GM19452 (cell line): Measurements from ENCODE around the gene RPS24.
"Not testable (repeated sequence)": the region's sequence is repeated elsewhere in the genome, so short reads cannot be mapped to it uniquely, and the experiment has no call there.

Experiments
- ATAC-seq: cut with Tn5 transposase; IDR thresholded peaks from one replicate; pipeline ENCODE4 v1.9.1; 2021; ENCODE audit not compliant: unreplicated experiment

Gene RPS24

DNA sequence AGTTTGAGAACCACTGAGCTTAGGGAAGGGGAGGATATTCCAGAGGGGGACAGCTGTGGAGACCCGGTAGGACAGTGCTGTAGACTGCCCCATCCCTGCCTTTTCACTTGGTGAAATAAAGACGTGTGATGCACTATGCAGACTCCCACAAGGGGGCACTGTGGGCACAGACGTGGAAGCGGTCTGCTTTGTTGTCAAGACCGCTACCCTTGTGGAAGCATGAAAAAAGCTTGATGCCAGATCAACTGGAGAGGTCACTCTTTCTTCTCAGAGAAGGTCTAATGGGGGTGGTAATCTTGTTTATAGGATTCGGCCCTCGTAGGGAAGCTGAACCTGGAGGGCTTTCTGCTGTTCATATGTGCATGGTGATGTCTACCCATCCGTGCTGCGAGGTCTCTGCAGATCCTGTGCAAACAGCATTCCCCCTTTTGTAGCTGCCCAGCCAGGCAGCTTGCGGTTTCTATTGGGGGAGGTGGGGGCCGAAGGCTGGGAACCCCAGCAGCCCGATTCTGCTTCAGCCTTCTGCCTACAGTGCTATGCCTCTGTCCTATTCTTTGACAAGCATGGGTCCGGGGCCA is 13.7 kb downstream of the RPS24 start:
- peak; percentile 57 for ATAC-seq

GRCh38 chr10:78049851-78050250 is 16.2 kb downstream of the RPS24 start:
- ATAC-seq = no peak

GRCh38 chr10:78053211-78053868 is 19.7 kb downstream of the RPS24 start:
- no peak for ATAC-seq

DNA sequence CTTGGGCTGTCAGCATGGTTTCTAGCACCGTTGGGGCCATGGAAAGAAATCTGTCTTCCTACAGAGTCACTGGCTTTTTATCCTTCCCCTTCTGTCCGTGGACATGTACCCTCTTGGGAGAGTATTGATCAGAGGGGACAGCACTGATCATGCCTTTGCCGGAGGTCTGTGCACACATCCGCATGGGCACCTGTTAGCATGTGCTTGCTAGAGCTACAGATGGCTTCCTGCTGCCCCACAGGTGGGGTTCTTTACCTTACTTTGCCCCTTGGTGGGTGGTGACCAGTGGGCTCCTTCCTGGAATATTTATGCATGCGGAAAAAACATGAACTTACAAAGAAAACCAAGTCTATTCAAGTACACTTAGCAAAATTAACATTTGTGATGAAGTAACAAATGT is 24.9 kb downstream of the RPS24 start:
- no peak for ATAC-seq

- no peak for ATAC-seq
Observed at GRCh38 chr10:78059906-78060702, 26.4 kb downstream of the RPS24 start.

DNA sequence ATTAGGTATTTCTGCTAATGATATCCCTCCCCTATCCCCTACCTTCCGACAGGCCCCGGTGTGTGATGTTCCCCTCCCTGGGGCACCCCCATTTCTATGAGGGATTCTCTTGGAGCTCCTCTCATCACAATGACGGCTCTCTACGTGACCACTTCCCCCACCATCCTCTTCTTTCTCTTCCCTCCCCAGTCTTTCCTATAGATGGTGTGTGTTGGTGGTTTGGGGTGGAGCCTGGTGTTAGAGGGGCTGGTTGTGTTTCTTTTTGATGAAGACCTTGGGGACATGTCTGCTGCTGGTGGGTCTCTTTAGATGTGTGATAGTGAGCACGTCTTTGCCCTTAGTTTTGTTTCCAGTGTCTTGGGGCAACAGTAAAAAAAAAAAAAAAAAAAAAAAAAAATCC is 28.6 kb downstream of the RPS24 start:
- no peak for ATAC-seq

DNA sequence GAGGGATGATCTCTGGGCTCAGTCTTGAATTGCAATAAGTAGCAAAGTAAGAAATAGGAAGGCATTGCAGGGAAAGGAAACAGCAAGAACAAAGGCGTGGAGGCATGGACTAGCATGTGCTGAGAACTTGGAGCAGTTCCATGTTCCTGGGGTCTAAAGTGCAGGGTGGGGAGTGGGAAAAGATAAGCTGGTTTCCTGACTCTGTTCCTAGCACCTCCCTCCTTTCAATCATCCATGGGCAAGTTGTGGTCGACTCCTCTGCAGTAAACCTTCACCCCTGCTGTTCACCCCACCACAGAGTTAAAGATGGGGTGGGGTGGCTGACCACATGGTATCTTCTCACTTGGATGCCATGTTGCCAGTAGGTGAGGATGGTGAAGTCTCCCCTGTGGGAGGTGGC is 29.6 kb downstream of the RPS24 start:
- ATAC-seq = no peak

DNA sequence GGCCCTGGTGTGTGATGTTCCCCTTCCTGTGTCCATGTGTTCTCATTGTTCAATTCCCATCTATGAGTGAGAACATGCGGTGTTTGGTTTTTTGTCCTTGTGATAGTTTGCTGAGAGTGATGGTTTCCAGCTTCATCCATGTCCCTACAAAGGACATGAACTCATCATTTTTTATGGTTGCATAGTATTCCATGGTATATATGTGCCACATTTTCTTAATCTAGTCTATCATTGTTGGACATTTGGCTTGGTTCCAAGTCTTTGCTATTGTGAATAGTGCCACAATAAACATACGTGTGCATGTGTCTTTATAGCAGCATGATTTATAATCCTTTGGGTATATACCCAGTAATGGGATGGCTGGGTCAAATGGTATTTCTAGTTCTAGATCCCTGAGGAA is 31.3 kb downstream of the RPS24 start:
- not testable (repeated sequence) for ATAC-seq

- no peak for ATAC-seq
Observed at GRCh38 chr10:78065611-78066010, 31.9 kb downstream of the RPS24 start.

- no peak for ATAC-seq
Observed at GRCh38 chr10:78066012-78066411, 32.3 kb downstream of the RPS24 start.

- no peak for ATAC-seq
Observed at GRCh38 chr10:78066728-78067430, 33.2 kb downstream of the RPS24 start.

DNA sequence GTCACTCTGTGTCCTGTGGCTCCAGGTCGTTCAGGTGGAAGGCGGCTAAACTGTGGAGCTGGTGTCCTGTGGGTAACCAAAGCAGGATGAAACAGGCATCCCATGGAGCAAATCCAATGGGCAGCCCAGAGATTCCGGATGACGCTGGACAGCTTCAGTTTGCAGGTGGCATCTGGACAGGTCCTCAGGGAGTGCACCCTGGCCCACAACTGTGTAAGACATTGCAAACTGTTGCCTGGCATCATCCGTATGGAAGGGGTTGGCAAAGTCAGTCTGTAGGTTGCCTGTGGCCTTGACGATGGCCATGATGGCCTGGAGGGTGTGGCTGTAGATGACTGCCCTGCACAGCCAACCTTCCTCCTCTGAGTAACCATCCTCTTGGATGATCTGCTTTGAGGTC is 35.5 kb downstream of the RPS24 start:
- ATAC-seq = no peak

DNA sequence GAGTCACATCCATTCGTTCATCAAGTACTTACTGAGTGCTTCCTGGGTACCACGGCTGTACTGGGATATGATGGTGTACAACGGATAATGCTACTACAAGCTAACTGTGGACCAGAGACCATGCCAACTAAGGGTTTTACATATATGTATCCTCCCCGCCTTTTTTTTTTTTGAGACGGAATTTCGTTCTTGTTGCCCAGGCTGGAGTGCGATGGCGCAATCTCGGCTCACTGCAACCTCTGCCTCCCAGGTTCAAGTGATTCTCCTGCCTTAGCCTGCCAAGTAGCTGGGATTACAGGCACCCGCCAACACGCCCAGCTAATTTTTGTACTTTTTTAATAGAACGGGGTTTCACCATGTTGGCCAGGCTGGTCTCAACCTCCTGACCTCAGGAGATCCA is 36.4 kb downstream of the RPS24 start:
- not testable (repeated sequence) for ATAC-seq

DNA sequence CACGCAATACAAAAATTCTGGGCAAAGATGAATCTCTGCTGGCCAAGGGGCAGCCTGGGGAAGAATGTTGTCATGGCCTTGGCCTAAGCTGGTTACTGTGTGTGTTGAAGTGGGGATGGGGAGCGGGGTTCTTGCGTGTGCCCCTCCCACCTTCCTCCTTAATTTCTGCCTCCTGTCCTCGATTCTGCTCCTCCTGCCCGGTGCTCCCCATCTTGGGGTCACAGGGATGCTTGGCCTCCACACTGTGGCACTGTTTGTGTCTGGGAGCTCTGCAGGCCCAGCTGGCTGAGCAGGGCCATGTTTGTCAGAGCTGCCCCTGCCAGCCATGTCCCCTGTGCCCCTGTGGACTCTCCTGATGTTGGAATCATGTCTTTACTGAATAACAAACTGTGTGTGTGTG is 37.1 kb downstream of the RPS24 start:
- no peak for ATAC-seq

- ATAC-seq = no peak
Observed at GRCh38 chr10:78071140-78071856, 37.6 kb downstream of the RPS24 start.

DNA sequence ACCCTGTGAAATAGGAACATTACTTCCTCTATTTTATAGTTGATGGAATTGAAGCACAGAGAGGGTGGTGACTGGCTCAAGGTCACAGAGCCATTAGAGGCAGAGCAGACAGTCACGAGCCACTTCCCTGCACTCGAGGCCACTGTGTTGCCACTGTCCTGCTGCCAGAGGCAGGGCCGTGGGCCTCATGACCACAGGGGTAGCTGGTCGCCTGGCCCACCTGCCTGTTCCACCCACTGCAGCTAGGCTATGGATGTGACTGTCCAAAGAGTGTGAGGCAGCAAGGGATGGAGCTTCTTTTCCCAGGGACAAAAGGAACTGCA is 38.2 kb downstream of the RPS24 start:
- no peak for ATAC-seq

GRCh38 chr10:78072504-78072903 is 38.8 kb downstream of the RPS24 start:
- no peak for ATAC-seq

- ATAC-seq = not testable (repeated sequence)
Observed at GRCh38 chr10:78075806-78076205, 42.1 kb downstream of the RPS24 start.

- ATAC-seq = no peak
Observed at GRCh38 chr10:78078539-78079330, 45.1 kb downstream of the RPS24 start.

DNA sequence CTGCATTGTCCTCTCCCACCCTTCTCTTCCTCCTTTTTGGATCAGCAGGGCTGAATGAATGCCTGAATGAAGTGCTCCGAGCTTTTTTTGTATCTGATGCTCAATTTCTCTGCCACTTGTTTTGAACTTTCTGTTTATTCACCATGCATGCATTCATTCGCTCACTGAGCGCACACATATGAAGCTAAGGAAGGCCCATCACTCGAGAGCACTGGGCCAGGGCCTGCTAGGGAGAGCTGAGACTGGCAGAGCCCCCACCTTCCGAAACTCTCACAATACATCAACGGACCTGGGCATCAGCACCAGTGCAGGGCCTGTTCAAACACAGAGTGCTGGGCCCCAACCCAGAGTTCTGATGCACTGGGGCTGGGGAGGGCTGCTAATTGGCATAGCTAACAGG is 45.7 kb downstream of the RPS24 start:
- no peak for ATAC-seq
